CD8-positive, alpha-beta memory T cell (primary cell): Measurements from ENCODE around the gene CRNKL1. TPM values are rescaled to one million over a fixed set of nuclear protein-coding genes. Genes with fewer than 3 reads are reported as not detected.

ENCODE experiments used
- CTCF ChIA-PET: fragments of 350-600 bp; sonication (Branson Sonifier 250); formaldehyde crosslinking; loops from one replicate; lab custom pipeline; 2021; ENCODE audit warnings: antibody characterized with exemption; lab: Charles Lee
- POLR2A ChIA-PET: fragments of 350-600 bp; sonication (Branson Sonifier 250); formaldehyde crosslinking; loops from one replicate; lab custom pipeline; 2021; ENCODE audit warnings: antibody characterized with exemption; lab: Charles Lee
- DNase-seq, 5 donors: peaks; one replicate each; pipeline versions ENCODE4 v3.0.0 to v3.0.0-alpha.2; 2020 to 2022; ENCODE audit warnings: mixed read lengths in 1 of 5
- H3K27ac ChIP-seq: one replicate; pipeline ENCODE4 v1.7.0; 2013; ENCODE audit warnings: low read depth, mild to moderate bottlenecking, low read length, moderate library complexity
- H3K27me3 ChIP-seq: 2 replicates; pipeline ENCODE4 v1.7.0; 2013; ENCODE audit warnings: low read length, mild to moderate bottlenecking; ENCODE audit not compliant: insufficient read depth, poor library complexity, severe bottlenecking
- H3K36me3 ChIP-seq: 2 replicates; pipeline ENCODE4 v1.7.0; 2013; ENCODE audit warnings: mild to moderate bottlenecking, low read length, moderate library complexity; ENCODE audit not compliant: insufficient read depth
- H3K4me1 ChIP-seq: 2 replicates; pipeline ENCODE4 v1.7.0; 2013; ENCODE audit warnings: mild to moderate bottlenecking, low read length, moderate library complexity; ENCODE audit not compliant: insufficient read depth
- H3K4me3 ChIP-seq: 2 replicates; pipeline ENCODE4 v1.7.0; 2013; ENCODE audit warnings: mild to moderate bottlenecking, low read length
- H3K9me3 ChIP-seq: 2 replicates; pipeline ENCODE4 v1.7.0; 2013; ENCODE audit warnings: mild to moderate bottlenecking, low read length
- H3K27ac Mint-ChIP-seq, 8 donors: one replicate each; pipeline ENCODE4 v1.8.0; 2020 to 2021; ENCODE audit warnings: mixed read lengths in 8 of 8, mild to moderate bottlenecking in 6 of 8, inconsistent platforms in 3 of 8, moderate library complexity in 3 of 8
- H3K27me3 Mint-ChIP-seq, 2 donors: one replicate each; pipeline ENCODE4 v1.8.0; 2020 to 2021; ENCODE audit warnings: mixed read lengths in 2 of 2, mild to moderate bottlenecking in 1 of 2, moderate library complexity in 1 of 2
- H3K36me3 Mint-ChIP-seq, 3 donors: one replicate each; pipeline ENCODE4 v1.8.0; 2020 to 2021; ENCODE audit warnings: mixed read lengths in 3 of 3, inconsistent platforms in 1 of 3, mild to moderate bottlenecking in 1 of 3
- H3K4me1 Mint-ChIP-seq, 3 donors: one replicate each; pipeline ENCODE4 v1.8.0; 2020 to 2021; ENCODE audit warnings: mixed read lengths in 3 of 3, inconsistent platforms in 1 of 3, mild to moderate bottlenecking in 1 of 3
- H3K4me3 Mint-ChIP-seq, 7 donors: one replicate each; pipeline ENCODE4 v1.8.0; 2020 to 2021; ENCODE audit warnings: mixed read lengths in 7 of 7, mild to moderate bottlenecking in 6 of 7, moderate library complexity in 4 of 7, inconsistent platforms in 2 of 7
- H3K9me3 Mint-ChIP-seq, 5 donors: one replicate each; pipeline ENCODE4 v1.8.0; 2020 to 2022; ENCODE audit warnings: mixed read lengths in 5 of 5, mild to moderate bottlenecking in 3 of 5, moderate library complexity in 2 of 5, inconsistent platforms in 1 of 5
- polyA plus RNA-seq: library from polyadenylated mRNA; unstranded; fragments of 300-500 nt; fragmentation: Illumina TruSeq; gene quantifications from one replicate; pipeline ENCODE4 v1.2.3, GENCODE V29; 2021
- total RNA-seq, 2 experiments: library from RNA; stranded (reverse); gene quantifications; one replicate each; pipeline ENCODE4 v1.2.3, GENCODE V29; 2021

CRNKL1 gene
- total and polyA plus RNA-seq, 3 experiments from 2014 or later = 15.3 to 29.4 (median 28.6) TPM

DNA sequence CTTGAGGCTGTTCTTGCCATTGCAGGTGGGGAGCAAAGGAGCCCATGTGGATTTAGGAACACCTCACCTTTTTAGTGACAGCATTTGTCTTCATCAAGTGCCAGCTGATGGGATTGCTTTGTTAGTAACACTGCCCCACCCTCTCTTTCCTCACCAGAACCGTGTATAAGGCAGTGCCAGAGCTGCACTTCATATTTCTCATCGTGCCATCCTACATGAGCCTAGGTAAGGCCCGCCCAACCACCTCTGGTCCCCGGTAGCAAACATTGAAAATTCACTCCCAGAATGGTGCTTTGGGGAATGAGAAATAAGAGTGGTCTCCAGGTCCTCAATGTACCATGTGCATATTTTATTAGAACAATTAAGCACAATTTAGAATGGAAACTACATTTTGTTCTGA, 22.8 kb upstream of the CRNKL1 start:
- peaks cover 13 to 19% of the 10 kb centered on the region in 2 donors for H3K27me3 Mint-ChIP-seq
- no peak overlapping the region for H3K27ac ChIP-seq
- H3K4me1 ChIP-seq = no peaks in the 10 kb centered on the region
- no peak overlapping the region for H3K4me3 Mint-ChIP-seq
- H3K27me3 ChIP-seq = peaks cover 4% of the 10 kb centered on the region
- ChIA-PET POLR2A (no interaction called here), CTCF (no interaction called here)
- no peaks in the 10 kb centered on the region for H3K9me3 ChIP-seq
- H3K4me3 ChIP-seq = no peak overlapping the region
- no peaks in the 10 kb centered on the region for H3K4me1 Mint-ChIP-seq
- no peak overlapping the region for H3K27ac Mint-ChIP-seq
- no peaks in the 10 kb centered on the region for H3K36me3 ChIP-seq
- H3K36me3 Mint-ChIP-seq = no peaks in the 10 kb centered on the region
- no peak for DNase-seq
- no peaks in the 10 kb centered on the region for H3K9me3 Mint-ChIP-seq

DNA sequence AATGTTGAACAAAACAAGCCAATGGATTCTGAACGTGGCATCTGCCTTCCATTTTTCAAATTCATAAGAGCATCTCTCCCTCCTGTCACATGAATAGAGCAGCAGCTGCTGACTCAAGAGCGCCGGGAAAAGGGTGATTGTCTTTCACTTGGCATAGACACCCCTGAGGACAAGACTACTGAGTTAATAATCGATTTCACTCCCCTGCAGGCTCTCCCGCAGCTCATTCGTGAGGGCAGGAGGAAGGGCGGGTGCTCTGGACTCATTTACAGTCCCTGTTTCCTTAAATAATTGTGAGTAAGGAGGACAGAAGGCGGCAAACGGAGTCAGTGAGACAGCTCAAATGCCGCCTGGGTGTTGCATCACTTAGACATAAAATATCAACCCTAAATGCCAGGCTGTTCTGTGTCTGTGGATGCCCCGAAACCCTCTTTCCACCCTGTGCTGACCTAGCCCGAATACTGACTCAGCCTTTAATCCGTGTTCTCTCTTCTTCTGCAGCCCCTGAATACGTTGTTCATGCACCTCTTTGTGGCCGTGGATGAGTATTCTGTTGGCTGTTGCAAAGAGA, 21.6 kb upstream of the CRNKL1 start:
- no peak overlapping the region for H3K27ac ChIP-seq
- no peak for DNase-seq
- H3K36me3 ChIP-seq = no peaks in the 10 kb centered on the region
- H3K36me3 Mint-ChIP-seq = no peaks in the 10 kb centered on the region
- no peaks in the 10 kb centered on the region for H3K9me3 ChIP-seq
- CTCF ChIA-PET = no interaction called here
- H3K4me3 ChIP-seq = no peak overlapping the region
- H3K9me3 Mint-ChIP-seq = no peaks in the 10 kb centered on the region
- H3K4me1 ChIP-seq = no peaks in the 10 kb centered on the region
- POLR2A ChIA-PET = no interaction called here
- no peak overlapping the region for H3K27ac Mint-ChIP-seq
- H3K4me1 Mint-ChIP-seq = no peaks in the 10 kb centered on the region
- H3K27me3 ChIP-seq = peaks cover 4% of the 10 kb centered on the region
- no peak overlapping the region for H3K4me3 Mint-ChIP-seq
- peaks cover 10 to 16% of the 10 kb centered on the region in 2 donors for H3K27me3 Mint-ChIP-seq

DNA sequence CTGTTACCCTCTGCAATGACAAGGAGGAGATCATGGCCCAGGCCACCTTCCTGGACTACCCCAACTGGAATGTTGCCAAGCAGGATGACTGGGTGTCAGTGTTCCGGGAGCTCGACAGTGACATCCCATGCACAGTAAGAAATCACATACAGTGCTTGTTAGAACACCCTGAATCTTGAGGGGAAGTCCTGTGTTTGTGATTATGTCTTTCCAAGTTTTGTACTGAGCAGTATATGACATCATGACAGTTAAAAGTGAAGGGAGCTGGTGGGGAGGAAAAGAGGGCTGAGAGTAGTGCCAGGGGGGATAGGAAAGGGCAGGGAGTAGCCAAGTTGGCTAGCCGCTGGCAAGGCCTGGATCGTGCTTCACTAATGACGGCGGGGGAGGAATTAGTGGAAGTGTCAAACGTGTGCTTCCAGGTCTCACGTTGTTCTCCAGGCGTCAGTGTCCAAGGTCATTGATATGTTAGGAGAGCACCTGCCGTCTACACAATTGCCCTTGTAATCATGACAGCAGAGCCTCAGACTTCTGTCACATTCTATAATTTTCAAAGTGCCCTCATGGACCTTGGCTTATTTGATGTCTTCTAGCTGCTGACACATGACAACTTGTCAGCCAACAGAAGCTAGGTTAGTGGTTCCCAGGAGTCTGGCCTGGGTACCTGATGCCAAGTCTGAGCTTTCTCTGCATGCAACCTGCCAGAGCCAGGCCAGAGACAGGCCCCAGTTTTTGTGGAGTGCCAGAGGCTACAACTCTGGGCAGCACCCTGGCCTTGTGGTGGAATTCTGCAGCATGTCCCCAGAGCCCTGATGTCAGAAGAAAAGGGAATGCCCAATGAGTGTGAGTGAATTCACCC, 18.8 kb upstream of the CRNKL1 start:
- ChIA-PET CTCF (interaction anchor here (1.0 kb wide), 1 partner anchor 13 kb away, joined by 3 read pairs; no protein-coding TSS in a partner anchor), POLR2A (no interaction called here)
- Histone ChIP-seq H3K4me1 (no peaks in the 10 kb centered on the region), H3K36me3 (no peaks in the 10 kb centered on the region), H3K4me3 (no peak overlapping the region), H3K9me3 (no peaks in the 10 kb centered on the region), H3K27me3 (peaks cover 4% of the 10 kb centered on the region), H3K27ac (no peak overlapping the region)
- Mint-ChIP-seq H3K9me3 (no peaks in the 10 kb centered on the region), H3K36me3 (no peaks in the 10 kb centered on the region), H3K27ac (peak overlapping the region in 1 of 8 donors; percentile 39), H3K4me1 (no peaks in the 10 kb centered on the region), H3K4me3 (no peak overlapping the region), H3K27me3 (peaks cover 8 to 16% of the 10 kb centered on the region in 2 donors)
- no peak for DNase-seq

DNA sequence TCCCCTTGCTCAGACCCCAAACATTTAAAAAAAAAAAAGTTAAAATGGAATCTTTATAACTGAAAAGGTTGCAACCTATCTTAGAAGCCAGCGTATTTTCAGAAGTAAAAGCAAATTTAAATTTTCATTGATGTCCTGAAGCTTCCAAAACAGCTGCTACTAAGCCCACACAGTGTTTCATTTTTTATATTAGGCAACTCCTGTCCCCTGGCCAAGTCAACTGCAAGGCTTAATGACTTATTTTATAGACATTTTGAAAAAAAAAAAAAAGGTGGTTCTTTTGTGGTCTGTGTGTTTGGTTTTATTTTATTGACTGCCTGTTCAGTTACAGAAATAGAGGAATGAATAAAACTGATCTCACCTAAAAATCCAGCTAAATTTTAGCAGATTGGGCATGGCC, 13.1 kb upstream of the CRNKL1 start:
- Histone ChIP-seq H3K9me3 (no peaks in the 10 kb centered on the region), H3K4me3 (no peak overlapping the region), H3K27me3 (peaks cover 5% of the 10 kb centered on the region), H3K36me3 (no peaks in the 10 kb centered on the region), H3K27ac (no peak overlapping the region), H3K4me1 (no peaks in the 10 kb centered on the region)
- DNase-seq = no peak
- ChIA-PET POLR2A (interaction anchor here (0.7 kb wide), 1 partner anchor 1593 kb away, joined by 3 read pairs; no protein-coding TSS in a partner anchor), CTCF (no interaction called here)
- Mint-ChIP-seq H3K36me3 (no peaks in the 10 kb centered on the region), H3K4me1 (no peaks in the 10 kb centered on the region), H3K27ac (no peak overlapping the region), H3K27me3 (peaks cover 6 to 28% of the 10 kb centered on the region in 2 donors), H3K9me3 (no peaks in the 10 kb centered on the region), H3K4me3 (no peak overlapping the region)

DNA sequence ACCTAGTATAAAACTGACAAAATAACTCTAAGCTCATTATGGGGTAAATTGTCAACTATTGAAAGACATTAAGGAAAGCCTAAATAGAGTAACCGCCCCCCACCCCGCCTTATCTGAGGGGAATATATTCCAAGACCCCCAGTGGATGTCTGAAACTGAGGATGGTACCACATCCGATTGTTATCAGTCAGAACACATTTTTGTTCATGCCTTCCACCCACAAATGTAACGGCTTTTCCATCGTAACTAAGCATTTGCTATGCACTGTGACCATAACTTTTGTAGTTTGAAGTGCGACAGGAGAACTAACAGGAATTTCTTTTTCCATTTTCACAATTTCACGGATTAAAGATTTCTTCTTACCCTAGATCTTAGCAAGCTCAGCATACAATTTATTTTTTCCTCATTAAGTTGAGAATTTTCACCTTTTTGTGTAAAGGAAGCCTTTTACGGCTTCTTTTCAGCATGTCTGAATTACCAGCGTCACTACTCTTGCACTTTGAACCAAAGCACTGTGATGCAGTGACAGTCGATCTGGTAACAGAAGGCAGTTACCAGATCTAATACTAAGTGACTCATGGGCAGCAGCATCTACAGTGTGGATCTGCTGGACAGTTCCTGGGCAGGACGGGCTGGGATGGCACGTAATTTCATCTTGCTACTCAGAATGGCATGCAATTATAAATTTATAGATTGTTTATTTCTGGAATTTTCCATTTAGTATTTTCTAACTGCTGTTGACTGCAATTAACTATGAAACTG, 11.9 kb upstream of the CRNKL1 start:
- H3K36me3 Mint-ChIP-seq = no peaks in the 10 kb centered on the region
- no peak for DNase-seq
- ChIA-PET POLR2A (no interaction called here), CTCF (interaction anchor here (1.6 kb wide), 1 partner anchor 12 kb away, joined by 3 read pairs; the partner anchor contains the start of genes CFAP61 and CRNKL1)
- H3K4me3 Mint-ChIP-seq = no peak overlapping the region
- peaks cover 6 to 28% of the 10 kb centered on the region in 2 donors for H3K27me3 Mint-ChIP-seq
- no peaks in the 10 kb centered on the region for H3K9me3 Mint-ChIP-seq
- H3K9me3 ChIP-seq = no peaks in the 10 kb centered on the region
- H3K27ac ChIP-seq = no peak overlapping the region
- H3K27me3 ChIP-seq = peaks cover 5% of the 10 kb centered on the region
- no peaks in the 10 kb centered on the region for H3K36me3 ChIP-seq
- no peak overlapping the region for H3K4me3 ChIP-seq
- H3K4me1 ChIP-seq = no peaks in the 10 kb centered on the region
- no peaks in the 10 kb centered on the region for H3K4me1 Mint-ChIP-seq
- no peak overlapping the region for H3K27ac Mint-ChIP-seq

DNA sequence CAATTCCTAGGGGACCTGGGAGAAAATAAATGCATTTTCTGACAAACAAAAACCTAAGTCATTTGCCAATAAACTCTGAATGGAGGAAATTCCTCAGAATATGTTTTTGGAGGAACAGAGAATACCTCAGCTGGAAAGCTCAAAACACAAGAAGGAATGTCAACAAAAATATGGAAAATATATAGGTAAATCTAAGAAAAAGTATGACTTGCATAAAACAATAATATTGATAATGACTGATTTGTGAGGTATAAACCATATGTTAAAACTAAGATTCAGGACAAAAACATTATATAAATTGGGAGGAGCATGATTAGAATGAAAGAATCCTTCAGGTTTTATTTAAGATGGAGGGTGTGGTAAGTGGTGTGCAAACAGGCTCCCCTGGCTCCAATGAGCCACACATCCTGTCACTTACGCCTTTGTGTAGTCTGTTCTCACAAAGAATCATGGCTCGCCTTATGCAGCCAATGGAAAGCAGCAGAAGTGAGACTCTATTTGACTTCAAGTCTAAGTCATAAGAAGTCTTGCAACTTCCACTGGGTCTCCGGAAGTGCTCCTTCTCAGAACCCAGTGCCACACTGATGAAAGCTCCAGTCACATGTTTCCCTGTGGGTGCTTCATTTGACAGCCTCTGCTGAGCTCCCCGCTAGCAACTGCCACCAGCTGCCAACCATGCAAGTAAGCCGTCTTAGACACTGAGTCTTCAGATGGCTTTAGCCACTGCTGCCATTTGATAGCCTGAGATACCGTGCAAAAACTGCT, 8.2 kb upstream of the CRNKL1 start:
- Mint-ChIP-seq H3K27ac (peak overlapping the region in 1 of 8 donors; percentile 2), H3K4me3 (no peak overlapping the region), H3K36me3 (no peaks in the 10 kb centered on the region), H3K4me1 (no peaks in the 10 kb centered on the region), H3K27me3 (peaks cover 8 to 42% of the 10 kb centered on the region in 2 donors), H3K9me3 (no peaks in the 10 kb centered on the region)
- no peaks in the 10 kb centered on the region for H3K36me3 ChIP-seq
- POLR2A ChIA-PET = no interaction called here
- H3K4me1 ChIP-seq = no peaks in the 10 kb centered on the region
- no peak for DNase-seq
- CTCF ChIA-PET = no interaction called here
- H3K9me3 ChIP-seq = no peaks in the 10 kb centered on the region
- H3K27ac ChIP-seq = no peak overlapping the region
- H3K4me3 ChIP-seq = no peak overlapping the region
- H3K27me3 ChIP-seq = peaks cover 5% of the 10 kb centered on the region

DNA sequence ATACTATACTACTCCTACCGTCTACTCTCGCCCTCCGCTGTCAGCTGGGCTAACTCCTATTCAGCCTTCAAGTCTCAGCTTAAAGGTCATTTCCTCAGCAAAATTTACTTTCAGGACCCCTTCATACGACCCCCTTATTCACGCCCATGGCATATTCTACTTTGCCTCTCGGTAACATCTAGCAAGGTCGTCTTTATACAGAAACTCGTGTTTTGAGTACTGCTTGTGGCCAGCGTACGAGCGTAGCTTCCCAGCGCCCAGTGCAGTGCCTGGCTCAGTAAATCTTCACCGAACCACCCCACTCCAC, 546 bp downstream of the CRNKL1 start:
- CTCF ChIA-PET = interaction anchor here (1.4 to 3.1 kb wide), 4 partner anchors 15 to 35 kb away, joined by 4 to 30 read pairs (median 4); partner anchors contain the start of gene NAA20
- Mint-ChIP-seq H3K4me1 (peaks cover 27 to 46% (median 41%) of the 10 kb centered on the region in 3 donors), H3K9me3 (no peaks in the 10 kb centered on the region), H3K27me3 (peaks cover 3 to 13% of the 10 kb centered on the region in 2 donors), H3K36me3 (peaks cover 5 to 52% (median 14%) of the 10 kb centered on the region in 3 donors), H3K4me3 (peak overlapping the region; percentile 98 to 100 (median 99)), H3K27ac (peak overlapping the region; percentile 95 to 100 (median 98))
- Histone ChIP-seq H3K4me3 (peak overlapping the region; percentile 94), H3K27ac (peak overlapping the region; percentile 92), H3K4me1 (peaks cover 19% of the 10 kb centered on the region), H3K9me3 (no peaks in the 10 kb centered on the region), H3K36me3 (peaks cover 23% of the 10 kb centered on the region), H3K27me3 (no peaks in the 10 kb centered on the region)
- POLR2A ChIA-PET = interaction anchor here (1.1 to 2.3 kb wide), 2 partner anchors 33 to 35 kb away, joined by 3 to 26 read pairs; partner anchors contain the start of gene NAA20
- DNase-seq = no peak
